Spinal cord (tissue), 10 donors: Measurements from ENCODE around the gene SLC16A9. TPM values are rescaled to one million over a fixed set of nuclear protein-coding genes. Genes with fewer than 3 reads are reported as not detected.
"Not testable (repeated sequence)": the region's sequence is repeated elsewhere in the genome, so short reads cannot be mapped to it uniquely, and the experiment has no call there.

Source experiments
- DNase-seq, 6 donors: peaks; one replicate each; pipeline versions ENCODE4 v3.0.0 to v3.0.0-alpha.2; 2013 to 2015; ENCODE audit warnings: low spot score in 6 of 6, low read depth in 4 of 6
- H3K27ac ChIP-seq: one replicate; pipeline ENCODE4 v1.5.1; 2013; ENCODE audit warnings: low read depth, low read length, control low read depth
- H3K27me3 ChIP-seq: one replicate; pipeline ENCODE4 v1.6.1; 2013; ENCODE audit warnings: low read length; ENCODE audit not compliant: control insufficient read depth, insufficient read depth
- H3K36me3 ChIP-seq: one replicate; pipeline ENCODE4 v1.6.1; 2013; ENCODE audit warnings: low read length; ENCODE audit not compliant: control insufficient read depth, insufficient read depth
- H3K4me1 ChIP-seq: one replicate; pipeline ENCODE4 v1.6.1; 2013; ENCODE audit warnings: low read length; ENCODE audit not compliant: control insufficient read depth, insufficient read depth
- H3K4me3 ChIP-seq: one replicate; pipeline ENCODE4 v1.5.1; 2013; ENCODE audit warnings: low read depth, low read length, control low read depth
- H3K9me3 ChIP-seq: one replicate; pipeline ENCODE4 v1.6.1; 2013; ENCODE audit warnings: low read length; ENCODE audit not compliant: control insufficient read depth, insufficient read depth
- WGBS: methylation state at CpG from one replicate; pipeline ENCODE4 v1.1.5; 2013; ENCODE audit warnings: missing lambda C conversion rate; ENCODE audit not compliant: insufficient coverage; 5-methylcytosine and 5-hydroxymethylcytosine counted together
- polyA plus RNA-seq, 2 donors: library from polyadenylated mRNA; unstranded; fragments of 120-200 nt; gene quantifications; one replicate each; pipeline ENCODE4 v1.2.1, GENCODE V29; 2013; ENCODE audit not compliant: insufficient read length in 2 of 2
- total RNA-seq, 2 donors: library from RNA; depleted of rRNA in 1 of 2; stranded (reverse); fragments of 120-200 nt in 1 of 2; fragments of >200 nt in 1 of 2; gene quantifications; one replicate each; pipeline versions ENCODE4 v1.2.3 to v1.2.4, GENCODE V29; 2013 to 2014
- donor health status: healthy.

The SLC16A9 gene
- total and polyA plus RNA-seq, 4 donors, result 26.6 to 108 (median 43.8) TPM

DNA sequence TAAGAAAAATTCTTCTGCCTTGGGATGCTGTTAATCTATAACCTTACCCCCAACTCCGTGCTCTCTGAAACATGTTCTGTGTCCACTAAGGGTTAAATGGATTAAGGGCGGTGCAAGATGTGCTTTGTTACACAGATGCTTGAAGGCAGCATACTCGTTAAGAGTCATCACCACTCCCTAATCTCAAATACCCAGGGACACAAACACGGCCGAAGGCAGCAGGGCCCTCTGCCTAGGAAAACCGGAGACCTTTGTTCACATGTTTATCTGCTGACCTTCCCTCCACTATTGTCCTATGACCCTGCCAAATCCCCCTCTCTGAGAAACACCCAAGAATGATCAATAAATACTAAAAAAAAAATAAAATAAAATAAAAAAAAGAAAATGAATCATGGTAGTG lies 35.1 kb upstream of the SLC16A9 start:
- H3K36me3 ChIP-seq, H3K27me3 ChIP-seq, H3K9me3 ChIP-seq, H3K4me1 ChIP-seq, H3K4me3 ChIP-seq, H3K27ac ChIP-seq, DNase-seq: not testable (repeated sequence)
- WGBS, result 33% methylated on average over 1 of the region's 6 CpGs

DNA sequence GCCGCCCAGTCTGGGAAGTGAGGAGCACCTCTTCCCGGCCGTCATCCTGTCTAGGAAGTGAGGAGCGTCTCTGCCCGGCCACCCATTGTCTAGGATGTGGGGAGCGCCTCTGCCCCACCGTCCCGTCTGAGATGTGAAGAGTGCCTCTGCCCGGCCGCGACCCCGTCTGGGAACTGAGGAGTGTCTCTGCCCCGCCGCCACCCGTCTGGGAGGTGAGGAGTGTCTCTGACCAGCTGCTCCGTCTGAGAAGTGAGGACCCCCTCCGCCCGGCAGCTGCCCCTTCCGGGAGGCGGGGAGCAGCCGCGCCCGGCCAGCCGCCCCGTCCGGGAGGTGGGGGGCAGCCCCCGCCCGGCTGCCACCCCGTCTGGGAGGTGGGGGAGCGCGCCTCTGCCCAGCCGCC lies 34.5 kb upstream of the SLC16A9 start:
- not testable (repeated sequence) for H3K27ac ChIP-seq, DNase-seq, H3K27me3 ChIP-seq, H3K4me3 ChIP-seq, H3K4me1 ChIP-seq, H3K9me3 ChIP-seq, H3K36me3 ChIP-seq
- 98% methylated on average over 28 of the region's 32 CpGs for WGBS

DNA sequence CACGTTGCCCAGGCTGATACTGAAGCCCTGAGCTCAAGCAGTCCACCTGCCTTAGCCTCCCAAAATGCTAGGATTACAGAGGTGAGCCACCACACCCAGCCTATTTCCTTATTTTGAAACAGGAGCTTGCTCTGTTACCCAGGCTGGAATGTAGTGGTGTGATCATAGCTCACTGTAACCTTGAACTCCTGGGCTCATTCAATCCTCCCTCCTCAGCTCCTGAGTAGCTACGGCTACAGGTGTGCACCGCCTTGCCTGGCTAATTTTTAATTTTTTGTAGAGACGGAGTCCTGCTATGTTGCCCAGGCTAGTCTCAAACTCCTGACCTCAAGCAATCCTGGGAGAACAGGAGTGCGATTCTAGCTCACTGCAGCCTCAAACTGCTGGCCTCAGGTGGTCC lies 31.9 kb upstream of the SLC16A9 start:
- Histone ChIP-seq H3K4me3 (no peak overlapping the region), H3K27me3 (no peaks in the 10 kb centered on the region), H3K4me1 (no peaks in the 10 kb centered on the region), H3K27ac (no peak overlapping the region), H3K9me3 (no peaks in the 10 kb centered on the region), H3K36me3 (no peaks in the 10 kb centered on the region)
- 97% methylated on average over 4 of the region's 5 CpGs for WGBS
- no peak for DNase-seq

DNA sequence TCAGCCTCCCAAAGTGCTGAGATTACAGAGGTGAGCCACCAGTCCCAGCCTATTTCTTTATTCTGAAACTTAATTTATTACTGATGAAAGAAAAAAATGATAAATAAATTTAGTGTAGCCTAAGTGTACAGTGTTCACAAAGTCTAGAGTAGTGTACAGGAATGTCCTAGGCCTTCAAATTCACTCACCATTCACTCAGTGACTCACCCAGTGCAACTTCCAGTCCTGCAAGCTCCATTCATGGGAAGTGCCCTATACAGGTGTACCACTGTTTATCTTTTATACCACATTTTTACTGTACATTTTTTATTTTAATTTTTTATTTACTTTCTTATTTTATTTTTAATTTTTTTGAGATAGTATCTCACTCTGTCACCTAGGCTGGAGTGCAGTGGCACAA lies 31.4 kb upstream of the SLC16A9 start:
- no peak for DNase-seq
- H3K4me3 ChIP-seq, result no peak overlapping the region
- no peaks in the 10 kb centered on the region for H3K9me3 ChIP-seq
- no peaks in the 10 kb centered on the region for H3K4me1 ChIP-seq
- H3K27me3 ChIP-seq, result no peaks in the 10 kb centered on the region
- no peak overlapping the region for H3K27ac ChIP-seq
- H3K36me3 ChIP-seq, result no peaks in the 10 kb centered on the region

DNA sequence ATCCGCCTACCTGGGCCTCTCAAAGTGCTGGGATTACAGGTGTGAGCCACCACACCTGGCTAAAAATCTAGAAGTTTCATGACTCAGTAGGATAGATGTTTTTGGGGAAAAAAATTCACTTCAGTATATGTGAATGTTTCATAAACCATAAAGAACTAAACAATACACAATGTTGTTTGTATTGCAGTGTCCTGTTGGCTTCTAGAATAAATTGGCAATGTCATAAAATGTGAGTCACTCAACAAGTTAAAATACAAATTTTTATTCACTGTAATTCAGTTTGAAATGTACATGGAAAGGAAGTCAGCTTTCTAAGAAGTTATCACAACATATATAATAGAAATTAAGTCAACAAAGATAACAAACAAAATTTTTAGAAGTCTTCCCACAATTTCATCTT lies 27.1 kb upstream of the SLC16A9 start:
- Histone ChIP-seq H3K27ac (no peak overlapping the region), H3K4me1 (no peaks in the 10 kb centered on the region), H3K4me3 (no peak overlapping the region), H3K36me3 (no peaks in the 10 kb centered on the region), H3K27me3 (no peaks in the 10 kb centered on the region), H3K9me3 (no peaks in the 10 kb centered on the region)
- no peak for DNase-seq
- no CpG with 5 or more reads among the region's 1 CpG for WGBS

DNA sequence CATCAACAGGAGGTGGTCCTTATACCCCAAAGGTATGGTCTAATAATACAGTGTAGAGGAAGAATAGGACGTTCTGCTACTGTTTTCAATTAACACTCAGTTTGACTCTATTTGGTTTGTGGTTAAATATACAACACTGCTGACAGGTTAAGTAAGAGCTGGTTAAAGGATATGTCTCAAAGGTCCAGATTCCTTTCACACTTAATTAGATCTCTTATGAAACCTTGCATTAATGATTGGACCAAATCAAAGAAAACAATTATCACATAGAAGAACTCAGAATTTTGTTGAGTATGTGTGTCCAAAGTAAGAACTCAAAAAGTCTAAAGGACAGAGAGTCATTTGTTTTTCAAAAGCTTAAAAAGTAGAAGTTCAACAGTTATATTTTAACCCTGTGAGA lies 25.6 kb upstream of the SLC16A9 start:
- Histone ChIP-seq H3K9me3 (no peaks in the 10 kb centered on the region), H3K4me3 (no peak overlapping the region), H3K36me3 (no peaks in the 10 kb centered on the region), H3K27ac (no peak overlapping the region), H3K27me3 (no peaks in the 10 kb centered on the region), H3K4me1 (no peaks in the 10 kb centered on the region)
- no CpG with 5 or more reads among the region's 1 CpG for WGBS
- no peak for DNase-seq

DNA sequence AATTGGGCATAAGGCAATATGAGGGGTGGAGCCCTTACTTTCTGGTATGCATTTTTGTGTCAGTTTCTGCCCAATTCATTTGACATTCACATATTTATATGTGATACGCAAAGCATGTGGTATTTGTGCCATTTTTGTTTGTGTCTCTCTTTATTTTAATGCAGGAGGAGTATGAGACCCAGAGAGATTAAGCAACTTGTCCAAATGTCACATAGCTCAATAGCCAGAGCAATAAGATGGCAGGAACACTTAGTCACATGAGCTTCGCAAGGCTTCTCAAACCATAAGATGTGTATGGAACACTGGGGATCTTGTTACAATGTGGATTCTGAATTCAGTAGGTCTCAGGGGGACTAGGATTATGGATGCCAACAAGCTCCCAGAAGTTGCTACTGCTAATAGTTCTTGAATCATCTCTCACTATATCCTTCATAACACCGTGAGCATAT lies 24.4 kb upstream of the SLC16A9 start:
- no peak overlapping the region for H3K4me3 ChIP-seq
- no peaks in the 10 kb centered on the region for H3K4me1 ChIP-seq
- no peak overlapping the region for H3K27ac ChIP-seq
- WGBS, result 100% methylated on average over 1 of the region's 3 CpGs
- no peaks in the 10 kb centered on the region for H3K27me3 ChIP-seq
- DNase-seq, result no peak
- no peaks in the 10 kb centered on the region for H3K36me3 ChIP-seq
- no peaks in the 10 kb centered on the region for H3K9me3 ChIP-seq

DNA sequence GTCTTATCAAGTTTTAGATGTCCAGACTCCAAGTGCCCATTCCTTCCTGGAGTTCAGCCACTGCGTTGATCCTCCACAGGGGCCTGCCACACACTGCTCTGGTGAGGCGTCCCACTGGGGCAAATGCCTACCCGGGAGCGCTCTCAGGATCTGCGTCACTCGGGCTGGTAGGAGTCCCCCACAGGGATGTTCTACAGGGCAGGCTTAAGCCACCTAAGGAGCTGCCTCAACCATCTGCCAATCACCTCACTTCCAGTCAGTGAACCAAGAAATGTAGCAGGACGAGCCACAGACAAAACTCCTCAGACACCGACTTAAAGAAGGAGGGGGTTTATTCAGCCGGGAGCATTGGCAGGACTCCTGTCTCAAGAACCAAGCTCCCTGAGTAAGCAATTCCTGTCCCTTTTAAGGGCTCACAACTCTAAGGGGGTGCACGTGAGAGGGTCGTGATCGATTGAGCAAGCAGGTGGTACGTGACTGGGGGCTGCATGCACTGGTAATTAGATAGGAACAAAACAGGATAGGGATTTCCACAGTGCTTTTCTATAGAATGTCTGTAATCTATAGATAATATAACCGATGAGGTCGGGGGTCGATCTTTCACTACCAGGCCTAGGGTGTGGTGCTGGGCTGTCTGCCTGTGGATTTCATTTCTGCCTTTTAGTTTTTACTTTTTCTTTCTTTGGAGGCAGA lies 23.8 kb upstream of the SLC16A9 start:
- H3K9me3 ChIP-seq, H3K4me3 ChIP-seq, DNase-seq, H3K27me3 ChIP-seq, H3K4me1 ChIP-seq, H3K36me3 ChIP-seq, H3K27ac ChIP-seq: not testable (repeated sequence)
- WGBS, result 99% methylated on average over 10 of the region's 16 CpGs

DNA sequence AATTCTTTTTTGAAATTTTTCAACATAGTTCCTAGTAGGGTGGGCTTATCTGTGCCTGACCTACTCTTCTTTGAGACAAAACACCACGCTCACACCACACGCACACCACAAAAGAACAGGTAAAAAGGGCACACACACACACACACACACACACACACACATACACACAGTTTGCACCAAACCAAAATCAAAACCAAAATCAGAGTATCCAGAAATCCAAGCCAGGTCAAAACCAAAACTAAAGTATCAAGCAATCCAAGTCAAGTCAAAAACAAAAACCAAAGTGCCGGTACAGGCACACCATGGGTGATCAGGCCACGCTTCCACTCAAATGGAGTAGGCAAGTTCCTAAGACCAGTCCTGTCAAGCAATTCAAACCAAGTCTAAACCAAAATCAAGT lies 23.2 kb upstream of the SLC16A9 start:
- H3K27me3 ChIP-seq, H3K4me3 ChIP-seq, H3K4me1 ChIP-seq, H3K9me3 ChIP-seq, DNase-seq, H3K27ac ChIP-seq, H3K36me3 ChIP-seq: not testable (repeated sequence)
- 98% methylated on average over 4 of the region's 4 CpGs for WGBS

DNA sequence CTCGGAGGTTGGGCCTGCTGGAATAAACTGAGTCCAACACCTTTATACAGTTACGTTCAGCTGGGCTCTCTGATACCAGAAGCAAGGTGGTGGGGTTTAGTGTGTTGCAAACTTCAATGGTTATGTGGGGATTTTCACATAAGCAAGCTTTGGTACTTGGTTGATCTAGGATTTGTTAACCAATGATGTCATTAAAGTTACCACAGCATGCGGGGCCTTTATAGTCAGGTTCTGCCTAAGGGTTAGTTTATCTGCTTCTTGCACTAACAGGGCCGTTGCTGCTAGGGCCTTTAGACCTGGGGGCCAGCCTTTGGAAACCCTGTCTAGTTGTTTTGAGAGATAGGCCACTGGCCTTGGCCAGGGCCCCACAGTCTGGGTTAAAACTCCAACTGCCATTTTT lies 19.5 kb upstream of the SLC16A9 start:
- not testable (repeated sequence) for H3K27me3 ChIP-seq, H3K27ac ChIP-seq, H3K4me1 ChIP-seq, H3K36me3 ChIP-seq, H3K4me3 ChIP-seq, DNase-seq, H3K9me3 ChIP-seq
- 100% methylated on average over 1 of the region's 4 CpGs for WGBS
